ENCODE data around the gene UBE2O. TPM values are rescaled to one million over a fixed set of nuclear protein-coding genes. Genes with fewer than 3 reads are reported as not detected.

UBE2O gene
- total and polyA plus RNA-seq, 7 donors = 6.2 to 26.3 (median 12.9) TPM

GRCh38 chr17:76468634-76469010, 15.7 kb upstream of the UBE2O start:
- TF ChIP-seq EP300 (IDR thresholded peaks at IDR 0.05) (no peak), POLR2A (IDR thresholded peaks at IDR 0.05) (no peak), CTCF (IDR thresholded peaks at IDR 0.05) (no peak), POLR2AphosphoS5 (IDR thresholded peaks at IDR 0.05) (no peak)
- H3K9me3 ChIP-seq = no peaks in the 10 kb centered on the region
- H3K27me3 ChIP-seq = no peaks in the 10 kb centered on the region
- H3K4me3 ChIP-seq = no peak overlapping the region
- DNase-seq = no peak
- H3K36me3 ChIP-seq = peaks cover 0 to 3% (median under 1%) of the 10 kb centered on the region in 4 donors
- intact Hi-C loops (cut with DNase I) = no loop called here
- 91 to 95% methylated on average over 14 of the region's 14 CpGs for WGBS, 2 donors
- H3K4me1 ChIP-seq = no peaks in the 10 kb centered on the region
- H3K27ac ChIP-seq = no peak overlapping the region

- H3K4me1 ChIP-seq = no peaks in the 10 kb centered on the region
- TF ChIP-seq CTCF (IDR thresholded peaks at IDR 0.05) (no peak), POLR2AphosphoS5 (IDR thresholded peaks at IDR 0.05) (no peak), EP300 (IDR thresholded peaks at IDR 0.05) (no peak), POLR2A (IDR thresholded peaks at IDR 0.05) (no peak)
- intact Hi-C loops (cut with DNase I) = no loop called here
- H3K27me3 ChIP-seq = no peaks in the 10 kb centered on the region
- DNase-seq = no peak
- no peak overlapping the region for H3K4me3 ChIP-seq
- H3K36me3 ChIP-seq = no peaks in the 10 kb centered on the region
- no peak overlapping the region for H3K27ac ChIP-seq
- H3K9me3 ChIP-seq = no peaks in the 10 kb centered on the region
- 69 to 70% methylated on average over 8 of the region's 8 CpGs for WGBS, 2 donors
Observed at GRCh38 chr17:76467809-76468633, 15.1 kb upstream of the UBE2O start.

- TF ChIP-seq CTCF (IDR thresholded peaks at IDR 0.05) = no peak
- no peak for TF ChIP-seq EP300 (IDR thresholded peaks at IDR 0.05)
- TF ChIP-seq POLR2AphosphoS5 (IDR thresholded peaks at IDR 0.05) = no peak
- TF ChIP-seq POLR2A (IDR thresholded peaks at IDR 0.05) = no peak
- H3K4me1 ChIP-seq = no peaks in the 10 kb centered on the region
- H3K27ac ChIP-seq = no peak within 1 kb of the TSS
- no peak for DNase-seq
- WGBS, 2 donors = 75 to 81% methylated on average over 11 of the region's 11 CpGs
- H3K4me3 ChIP-seq = no peak within 1 kb of the TSS
- no peaks in the 10 kb centered on the region for H3K27me3 ChIP-seq
- no peaks in the 10 kb centered on the region for H3K36me3 ChIP-seq
- intact Hi-C loops (cut with DNase I) = no loop called here
- no peaks in the 10 kb centered on the region for H3K9me3 ChIP-seq
Observed at GRCh38 chr17:76467366-76467765, 14.4 kb upstream of the UBE2O start, which contains the start of gene AANAT. Gene AANAT, plus strand, starts transcription at chr17:76467603. Its CDS starts 1,144 bp downstream, at chr17:76468747.

- H3K27me3 ChIP-seq = no peaks in the 10 kb centered on the region
- DNase-seq = no peak
- WGBS, 2 donors = 69 to 87% methylated on average over 6 of the region's 6 CpGs
- H3K4me3 ChIP-seq = no peak overlapping the region
- H3K4me1 ChIP-seq = no peaks in the 10 kb centered on the region
- H3K27ac ChIP-seq = no peak overlapping the region
- TF ChIP-seq CTCF (IDR thresholded peaks at IDR 0.05) (no peak), POLR2A (IDR thresholded peaks at IDR 0.05) (no peak), POLR2AphosphoS5 (IDR thresholded peaks at IDR 0.05) (no peak), EP300 (IDR thresholded peaks at IDR 0.05) (no peak)
- intact Hi-C loops (cut with DNase I) = loop anchor here (1.0 kb wide), 1 partner anchor 40 kb away; no protein-coding TSS in a partner anchor
- H3K36me3 ChIP-seq = no peaks in the 10 kb centered on the region
- no peaks in the 10 kb centered on the region for H3K9me3 ChIP-seq
Observed at GRCh38 chr17:76466775-76467130, 13.8 kb upstream of the UBE2O start.
